ENCODE results near the gene CCDC57.
A peak's percentile ranks its signal among the peaks of the same experiment; 100 is the strongest.

The CCDC57 gene

DNA sequence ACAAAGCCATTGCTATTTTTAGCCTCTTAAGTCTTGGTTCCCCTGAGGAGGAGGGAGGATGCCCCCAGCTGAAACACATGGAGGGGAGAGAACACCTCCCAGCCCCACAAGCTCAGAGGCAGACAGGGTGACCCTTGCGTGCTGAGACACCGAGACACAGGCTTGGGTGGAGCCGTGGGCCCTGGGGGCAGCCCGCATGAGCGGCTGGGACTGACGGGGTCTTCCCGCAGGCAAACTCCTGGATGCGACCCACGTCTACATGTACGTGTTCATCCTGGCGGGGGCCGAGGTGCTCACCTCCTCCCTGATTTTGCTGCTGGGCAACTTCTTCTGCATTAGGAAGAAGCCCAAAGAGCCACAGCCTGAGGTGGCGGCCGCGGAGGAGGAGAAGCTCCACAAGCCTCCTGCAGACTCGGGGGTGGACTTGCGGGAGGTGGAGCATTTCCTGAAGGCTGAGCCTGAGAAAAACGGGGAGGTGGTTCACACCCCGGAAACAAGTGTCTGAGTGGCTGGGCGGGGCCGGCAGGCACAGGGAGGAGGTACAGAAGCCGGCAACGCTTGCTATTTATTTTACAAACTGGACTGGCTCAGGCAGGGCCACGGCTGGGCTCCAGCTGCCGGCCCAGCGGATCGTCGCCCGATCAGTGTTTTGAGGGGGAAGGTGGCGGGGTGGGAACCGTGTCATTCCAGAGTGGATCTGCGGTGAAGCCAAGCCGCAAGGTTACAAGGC is 26.0 kb upstream of the CCDC57 start:
- TF ChIP-seq, protein P1, sequence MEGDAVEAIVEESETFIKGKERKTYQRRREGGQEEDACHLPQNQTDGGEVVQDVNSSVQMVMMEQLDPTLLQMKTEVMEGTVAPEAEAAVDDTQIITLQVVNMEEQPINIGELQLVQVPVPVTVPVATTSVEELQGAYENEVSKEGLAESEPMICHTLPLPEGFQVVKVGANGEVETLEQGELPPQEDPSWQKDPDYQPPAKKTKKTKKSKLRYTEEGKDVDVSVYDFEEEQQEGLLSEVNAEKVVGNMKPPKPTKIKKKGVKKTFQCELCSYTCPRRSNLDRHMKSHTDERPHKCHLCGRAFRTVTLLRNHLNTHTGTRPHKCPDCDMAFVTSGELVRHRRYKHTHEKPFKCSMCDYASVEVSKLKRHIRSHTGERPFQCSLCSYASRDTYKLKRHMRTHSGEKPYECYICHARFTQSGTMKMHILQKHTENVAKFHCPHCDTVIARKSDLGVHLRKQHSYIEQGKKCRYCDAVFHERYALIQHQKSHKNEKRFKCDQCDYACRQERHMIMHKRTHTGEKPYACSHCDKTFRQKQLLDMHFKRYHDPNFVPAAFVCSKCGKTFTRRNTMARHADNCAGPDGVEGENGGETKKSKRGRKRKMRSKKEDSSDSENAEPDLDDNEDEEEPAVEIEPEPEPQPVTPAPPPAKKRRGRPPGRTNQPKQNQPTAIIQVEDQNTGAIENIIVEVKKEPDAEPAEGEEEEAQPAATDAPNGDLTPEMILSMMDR (IDR thresholded peaks at IDR 0.05; ENCODE audit: low read depth, low read length, poor library complexity, severe bottlenecking), result no peak
- no peak for TF ChIP-seq EZH2phosphoT487 (IDR thresholded peaks at IDR 0.05; ENCODE audit: borderline replicate concordance, low read length)
- H3K36me3 ChIP-seq (ENCODE audit: control insufficient read depth, low read length), result peaks cover 38% of the 10 kb centered on the region
- H4K20me1 ChIP-seq (ENCODE audit: control insufficient read depth, insufficient read depth, low read depth, low read length), result peaks cover 11% of the 10 kb centered on the region; the same call in 1 of the 2 replicates
- no peak overlapping the region for H3K4me3 ChIP-seq (ENCODE audit: low read length)
- no peak overlapping the region for H3K27ac ChIP-seq (ENCODE audit: low read depth, low read length)
- peaks cover 23% of the 10 kb centered on the region for H3K27me3 ChIP-seq (ENCODE audit: control insufficient read depth, low read length)
- H3K9me2 ChIP-seq (replicated peaks; ENCODE audit: control insufficient read depth, low read length), result no peaks in the 10 kb centered on the region
- H3K79me2 ChIP-seq (ENCODE audit: control insufficient read depth, low read length), result no peaks in the 10 kb centered on the region; the same call in 1 of the 2 replicates
- no peaks in the 10 kb centered on the region for H3K9me3 ChIP-seq (ENCODE audit: control insufficient read depth, insufficient read depth, low read length)
- H3K4me2 ChIP-seq (ENCODE audit: low read length), result peak overlapping the region; percentile 32; the same call in 1 of the 2 replicates
- H3K4me1 ChIP-seq (ENCODE audit: control insufficient read depth, low read length), result peaks cover 25% of the 10 kb centered on the region
- H3F3A ChIP-seq (ENCODE audit: control insufficient read depth, insufficient read depth), result peaks cover under 1% of the 10 kb centered on the region

DNA sequence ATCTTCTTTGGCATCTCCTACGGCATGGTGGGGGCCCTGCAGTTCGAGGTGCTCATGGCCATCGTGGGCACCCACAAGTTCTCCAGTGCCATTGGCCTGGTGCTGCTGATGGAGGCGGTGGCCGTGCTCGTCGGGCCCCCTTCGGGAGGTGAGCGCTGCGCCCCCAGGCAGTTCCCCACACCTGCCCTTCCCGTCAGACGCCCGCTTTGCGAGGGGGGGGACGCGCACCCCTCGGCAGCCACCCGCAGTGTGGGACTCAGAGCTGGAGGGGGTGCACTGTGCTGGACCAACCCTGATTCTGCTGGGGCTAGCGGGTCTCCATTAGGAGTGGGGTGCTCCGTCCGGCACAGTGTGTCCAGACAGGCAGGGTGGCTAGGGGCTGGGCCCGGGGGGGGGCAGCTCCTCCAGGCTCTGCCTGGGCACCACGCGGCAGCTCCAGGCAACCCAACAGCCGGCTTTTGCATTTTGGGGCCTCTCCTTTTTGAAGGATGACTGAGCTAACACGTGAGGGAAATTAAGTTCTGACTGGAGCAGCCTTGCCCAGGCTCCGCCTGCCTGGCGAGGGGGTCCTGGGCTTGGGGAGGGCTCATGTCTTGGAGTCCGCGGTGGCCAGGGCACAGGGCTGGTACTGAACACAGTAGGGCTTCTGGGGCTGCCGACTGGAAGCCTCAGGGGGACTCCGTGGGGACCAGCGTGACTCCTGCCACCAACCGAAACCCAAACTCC is 25.3 kb upstream of the CCDC57 start:
- H3K27me3 ChIP-seq (ENCODE audit: control insufficient read depth, low read length), result peaks cover 29% of the 10 kb centered on the region
- no peak overlapping the region for H3K4me3 ChIP-seq (ENCODE audit: low read length)
- no peaks in the 10 kb centered on the region; the same call in 1 of the 2 replicates for H3K79me2 ChIP-seq (ENCODE audit: control insufficient read depth, low read length)
- H3K36me3 ChIP-seq (ENCODE audit: control insufficient read depth, low read length), result peaks cover 31% of the 10 kb centered on the region
- no peaks in the 10 kb centered on the region for H3K9me2 ChIP-seq (replicated peaks; ENCODE audit: control insufficient read depth, low read length)
- no peak overlapping the region for H3K27ac ChIP-seq (ENCODE audit: low read depth, low read length)
- H3K4me1 ChIP-seq (ENCODE audit: control insufficient read depth, low read length), result peaks cover 32% of the 10 kb centered on the region
- peaks cover 6% of the 10 kb centered on the region for H3F3A ChIP-seq (ENCODE audit: control insufficient read depth, insufficient read depth)
- H3K9me3 ChIP-seq (ENCODE audit: control insufficient read depth, insufficient read depth, low read length), result no peaks in the 10 kb centered on the region
- H3K4me2 ChIP-seq (ENCODE audit: low read length), result no peak overlapping the region
- peaks cover 11% of the 10 kb centered on the region for H4K20me1 ChIP-seq (ENCODE audit: control insufficient read depth, insufficient read depth, low read depth, low read length)
- no peak for TF ChIP-seq EZH2phosphoT487 (IDR thresholded peaks at IDR 0.05; ENCODE audit: borderline replicate concordance, low read length)
- TF ChIP-seq, protein P1 (IDR thresholded peaks at IDR 0.05; ENCODE audit: low read depth, low read length, poor library complexity, severe bottlenecking), result no peak

DNA sequence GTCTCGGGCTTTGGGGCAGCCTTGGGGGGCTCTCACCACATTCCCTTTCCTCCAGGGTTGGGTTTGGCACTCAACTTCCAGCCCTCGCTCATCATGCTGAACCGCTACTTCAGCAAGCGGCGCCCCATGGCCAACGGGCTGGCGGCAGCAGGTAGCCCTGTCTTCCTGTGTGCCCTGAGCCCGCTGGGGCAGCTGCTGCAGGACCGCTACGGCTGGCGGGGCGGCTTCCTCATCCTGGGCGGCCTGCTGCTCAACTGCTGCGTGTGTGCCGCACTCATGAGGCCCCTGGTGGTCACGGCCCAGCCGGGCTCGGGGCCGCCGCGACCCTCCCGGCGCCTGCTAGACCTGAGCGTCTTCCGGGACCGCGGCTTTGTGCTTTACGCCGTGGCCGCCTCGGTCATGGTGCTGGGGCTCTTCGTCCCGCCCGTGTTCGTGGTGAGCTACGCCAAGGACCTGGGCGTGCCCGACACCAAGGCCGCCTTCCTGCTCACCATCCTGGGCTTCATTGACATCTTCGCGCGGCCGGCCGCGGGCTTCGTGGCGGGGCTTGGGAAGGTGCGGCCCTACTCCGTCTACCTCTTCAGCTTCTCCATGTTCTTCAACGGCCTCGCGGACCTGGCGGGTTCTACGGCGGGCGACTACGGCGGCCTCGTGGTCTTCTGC is 24.6 kb upstream of the CCDC57 start:
- Histone ChIP-seq H3K9me3 (ENCODE audit: control insufficient read depth, insufficient read depth, low read length) (no peaks in the 10 kb centered on the region), H3K27me3 (ENCODE audit: control insufficient read depth, low read length) (peaks cover 31% of the 10 kb centered on the region), H3F3A (ENCODE audit: control insufficient read depth, insufficient read depth) (peaks cover 6% of the 10 kb centered on the region), H3K36me3 (ENCODE audit: control insufficient read depth, low read length) (peaks cover 24% of the 10 kb centered on the region), H3K9me2 (replicated peaks; ENCODE audit: control insufficient read depth, low read length) (no peaks in the 10 kb centered on the region), H3K27ac (ENCODE audit: low read depth, low read length) (no peak overlapping the region), H3K4me1 (ENCODE audit: control insufficient read depth, low read length) (peaks cover 39% of the 10 kb centered on the region), H3K4me2 (ENCODE audit: low read length) (no peak overlapping the region), H4K20me1 (ENCODE audit: control insufficient read depth, insufficient read depth, low read depth, low read length) (peaks cover 11% of the 10 kb centered on the region), H3K79me2 (ENCODE audit: control insufficient read depth, low read length) (no peaks in the 10 kb centered on the region), H3K4me3 (ENCODE audit: low read length) (no peak overlapping the region)
- no peak for TF ChIP-seq EZH2phosphoT487 (IDR thresholded peaks at IDR 0.05; ENCODE audit: borderline replicate concordance, low read length)
- TF ChIP-seq, protein P1 (IDR thresholded peaks at IDR 0.05; ENCODE audit: low read depth, low read length, poor library complexity, severe bottlenecking), result no peak
